ENCODE results near the gene CRIP2. TPM values are rescaled to one million over a fixed set of nuclear protein-coding genes. Genes with fewer than 3 reads are reported as not detected.

Gene CRIP2
- total RNA-seq, 1 donor from 2014 or later = 13.2 TPM

DNA sequence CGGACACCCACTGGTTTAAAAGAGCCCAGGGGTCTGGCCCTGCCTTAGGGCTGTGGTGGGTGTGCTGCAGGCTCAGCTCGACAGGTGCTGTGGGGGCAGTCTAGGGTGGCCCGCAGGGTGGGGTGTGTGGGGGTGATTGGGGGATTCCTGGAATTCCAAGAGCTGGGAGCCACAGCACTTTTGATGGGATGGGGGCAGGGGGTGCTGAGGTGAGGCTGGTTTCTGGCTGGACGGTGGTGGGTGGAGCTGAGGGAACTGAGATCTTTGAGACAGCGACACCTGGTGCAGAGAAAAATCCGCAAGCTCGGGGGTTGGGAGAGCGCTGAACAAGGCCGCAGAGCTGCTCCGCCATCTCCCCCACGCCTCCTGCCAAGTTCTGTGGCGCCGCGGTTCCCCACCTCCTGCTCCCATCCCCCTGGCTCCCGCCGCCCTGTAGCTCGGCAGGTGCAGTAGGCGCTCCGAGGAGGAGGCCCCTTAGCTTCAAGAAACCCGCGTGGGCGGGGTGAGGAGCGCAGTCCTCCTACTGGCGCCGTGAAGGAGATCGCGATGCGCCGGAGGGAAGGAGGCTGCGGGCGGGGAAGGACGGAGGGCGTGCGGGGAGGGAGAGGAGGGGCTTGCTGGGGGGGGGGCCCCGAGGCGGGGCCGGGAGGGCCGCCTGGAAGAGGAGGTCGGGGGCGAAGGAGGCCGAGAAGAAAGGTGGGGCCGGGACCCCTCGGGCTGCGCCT, 15.1 kb downstream of the CRIP2 start:
- FAIRE-seq = no peak

DNA sequence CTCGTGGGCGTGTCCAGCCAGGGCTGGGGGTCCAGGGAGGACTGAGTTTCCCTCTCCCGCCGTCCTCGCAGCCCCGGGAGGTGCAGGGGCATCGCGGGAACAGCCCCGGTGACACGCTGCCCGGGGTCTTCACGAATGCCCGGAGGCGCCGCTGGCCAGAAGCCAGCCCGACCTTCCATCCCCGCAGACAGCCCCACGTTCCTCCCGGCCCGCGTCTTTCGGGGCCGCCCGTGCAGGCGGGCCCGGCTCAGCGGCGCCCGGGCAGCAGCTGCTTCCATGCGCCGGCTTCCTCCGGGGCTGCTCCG, 15.6 kb downstream of the CRIP2 start:
- DNase-seq (ENCODE audit: low read depth) (no peak), FAIRE-seq (no peak)
- Histone ChIP-seq H3K27me3 (ENCODE audit: control insufficient read depth, insufficient read depth, low read length) (no peaks in the 10 kb centered on the region), H3K36me3 (ENCODE audit: control insufficient read depth, insufficient read depth, low read length) (peaks cover 2% of the 10 kb centered on the region), H3K4me3 (ENCODE audit: low read depth, low read length) (peak overlapping the region; percentile 67)
- TF ChIP-seq, protein P1, sequence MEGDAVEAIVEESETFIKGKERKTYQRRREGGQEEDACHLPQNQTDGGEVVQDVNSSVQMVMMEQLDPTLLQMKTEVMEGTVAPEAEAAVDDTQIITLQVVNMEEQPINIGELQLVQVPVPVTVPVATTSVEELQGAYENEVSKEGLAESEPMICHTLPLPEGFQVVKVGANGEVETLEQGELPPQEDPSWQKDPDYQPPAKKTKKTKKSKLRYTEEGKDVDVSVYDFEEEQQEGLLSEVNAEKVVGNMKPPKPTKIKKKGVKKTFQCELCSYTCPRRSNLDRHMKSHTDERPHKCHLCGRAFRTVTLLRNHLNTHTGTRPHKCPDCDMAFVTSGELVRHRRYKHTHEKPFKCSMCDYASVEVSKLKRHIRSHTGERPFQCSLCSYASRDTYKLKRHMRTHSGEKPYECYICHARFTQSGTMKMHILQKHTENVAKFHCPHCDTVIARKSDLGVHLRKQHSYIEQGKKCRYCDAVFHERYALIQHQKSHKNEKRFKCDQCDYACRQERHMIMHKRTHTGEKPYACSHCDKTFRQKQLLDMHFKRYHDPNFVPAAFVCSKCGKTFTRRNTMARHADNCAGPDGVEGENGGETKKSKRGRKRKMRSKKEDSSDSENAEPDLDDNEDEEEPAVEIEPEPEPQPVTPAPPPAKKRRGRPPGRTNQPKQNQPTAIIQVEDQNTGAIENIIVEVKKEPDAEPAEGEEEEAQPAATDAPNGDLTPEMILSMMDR (IDR thresholded peaks at IDR 0.05; ENCODE audit: insufficient read depth, low read length, severe bottlenecking) = no peak

More for the DNA sequence above, 15.1 kb downstream of the CRIP2 start:
- DNase-seq (ENCODE audit: low read depth) = peak; percentile 84
- Histone ChIP-seq H3K36me3 (ENCODE audit: control insufficient read depth, insufficient read depth, low read length) (peaks cover 2% of the 10 kb centered on the region), H3K27me3 (ENCODE audit: control insufficient read depth, insufficient read depth, low read length) (no peaks in the 10 kb centered on the region), H3K4me3 (ENCODE audit: low read depth, low read length) (peak overlapping the region; percentile 67)
- TF ChIP-seq, protein P1 (IDR thresholded peaks at IDR 0.05; ENCODE audit: insufficient read depth, low read length, severe bottlenecking) = peak; percentile 94

DNA sequence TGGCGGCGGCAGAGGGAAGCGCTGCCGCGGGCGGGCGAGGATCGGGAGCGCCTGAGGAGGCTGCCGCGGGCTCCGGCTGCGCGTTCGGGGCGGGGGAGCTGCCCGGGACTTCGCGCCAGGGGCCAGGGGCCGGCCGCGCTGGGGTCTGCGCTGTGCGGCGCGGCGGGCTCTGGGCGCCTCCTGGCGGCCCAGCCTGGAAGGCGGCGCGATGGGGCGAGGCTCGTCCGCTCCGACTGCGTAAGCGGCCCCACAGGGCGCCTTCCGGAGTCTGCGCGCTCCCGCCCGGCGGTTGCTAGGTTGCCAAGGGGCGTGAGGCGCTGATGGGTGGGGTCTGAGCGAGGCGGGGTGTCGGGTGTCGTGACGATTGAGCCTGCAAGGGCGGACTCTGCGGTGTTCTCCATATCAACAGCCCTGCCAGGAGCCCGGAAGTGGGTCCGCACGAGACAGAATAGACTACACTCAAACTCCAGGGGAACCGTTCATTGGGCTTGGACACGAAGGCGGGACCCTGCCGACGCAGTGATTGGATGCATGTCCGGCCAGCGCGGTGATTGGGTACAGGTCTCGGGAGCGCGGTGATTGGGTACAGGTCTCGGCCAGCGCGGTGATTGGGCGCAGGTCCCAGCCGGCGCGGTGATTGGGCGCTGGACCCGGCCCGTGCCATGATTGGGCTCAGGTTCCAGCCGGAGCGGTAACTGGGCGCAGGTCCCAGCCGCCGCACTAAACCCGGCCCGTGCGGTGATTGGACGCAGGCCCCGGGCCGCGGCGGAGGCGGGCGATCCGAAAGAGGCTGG, 16.1 kb downstream of the CRIP2 start, which contains the start of gene TEDC1:
Gene TEDC1, plus strand, starts transcription at position 675 of the 794 bp plus-strand sequence. CDS start 130 bp downstream, outside the sequence.
- DNase-seq (ENCODE audit: low read depth) (peak; percentile 99), FAIRE-seq (peak; percentile 97)
- H3K4me3 ChIP-seq (ENCODE audit: low read depth, low read length) = peak within 1 kb of the TSS; percentile 67
- TF ChIP-seq, protein P1 (IDR thresholded peaks at IDR 0.05; ENCODE audit: insufficient read depth, low read length, severe bottlenecking) = peak; percentile 80
- no peaks in the 10 kb centered on the region for H3K27me3 ChIP-seq (ENCODE audit: control insufficient read depth, insufficient read depth, low read length)
- peaks cover 2% of the 10 kb centered on the region for H3K36me3 ChIP-seq (ENCODE audit: control insufficient read depth, insufficient read depth, low read length)

DNA sequence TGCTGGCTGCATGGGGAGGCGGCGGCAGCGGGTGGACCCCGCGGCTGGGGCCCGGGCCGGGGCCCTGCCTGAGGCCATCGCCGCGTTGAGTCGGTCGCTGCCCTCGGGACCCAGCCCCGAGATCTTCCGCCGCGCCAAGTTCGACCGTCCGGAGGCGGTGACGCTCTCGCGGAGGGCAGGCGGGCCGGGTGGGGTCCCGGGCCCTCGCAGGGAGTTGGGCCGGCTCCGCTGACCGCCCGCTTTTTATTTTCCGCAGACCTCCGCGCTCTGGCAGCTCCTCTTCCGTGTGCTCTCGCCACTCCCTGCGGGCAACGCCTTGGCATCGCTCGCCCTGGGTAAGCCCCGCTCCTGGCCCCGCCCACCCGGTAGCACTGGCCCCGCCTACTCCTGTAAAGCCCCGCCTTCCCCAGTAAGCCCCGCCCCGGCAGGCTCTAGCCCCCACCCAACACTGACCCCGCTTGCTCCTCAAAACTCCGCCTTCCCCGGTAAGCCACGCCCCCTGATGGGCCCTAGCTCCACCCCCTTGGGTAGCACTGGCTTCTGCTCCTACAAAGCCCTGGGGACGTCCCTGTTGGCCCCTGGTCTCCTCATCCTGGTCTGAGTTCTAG, 16.8 kb downstream of the CRIP2 start:
- FAIRE-seq = no peak
- peak; percentile 48 for DNase-seq (ENCODE audit: low read depth)
- Histone ChIP-seq H3K27me3 (ENCODE audit: control insufficient read depth, insufficient read depth, low read length) (no peaks in the 10 kb centered on the region), H3K4me3 (ENCODE audit: low read depth, low read length) (peak overlapping the region; percentile 55), H3K36me3 (ENCODE audit: control insufficient read depth, insufficient read depth, low read length) (peaks cover 2% of the 10 kb centered on the region)
- TF ChIP-seq, protein P1 (IDR thresholded peaks at IDR 0.05; ENCODE audit: insufficient read depth, low read length, severe bottlenecking) = no peak

DNA sequence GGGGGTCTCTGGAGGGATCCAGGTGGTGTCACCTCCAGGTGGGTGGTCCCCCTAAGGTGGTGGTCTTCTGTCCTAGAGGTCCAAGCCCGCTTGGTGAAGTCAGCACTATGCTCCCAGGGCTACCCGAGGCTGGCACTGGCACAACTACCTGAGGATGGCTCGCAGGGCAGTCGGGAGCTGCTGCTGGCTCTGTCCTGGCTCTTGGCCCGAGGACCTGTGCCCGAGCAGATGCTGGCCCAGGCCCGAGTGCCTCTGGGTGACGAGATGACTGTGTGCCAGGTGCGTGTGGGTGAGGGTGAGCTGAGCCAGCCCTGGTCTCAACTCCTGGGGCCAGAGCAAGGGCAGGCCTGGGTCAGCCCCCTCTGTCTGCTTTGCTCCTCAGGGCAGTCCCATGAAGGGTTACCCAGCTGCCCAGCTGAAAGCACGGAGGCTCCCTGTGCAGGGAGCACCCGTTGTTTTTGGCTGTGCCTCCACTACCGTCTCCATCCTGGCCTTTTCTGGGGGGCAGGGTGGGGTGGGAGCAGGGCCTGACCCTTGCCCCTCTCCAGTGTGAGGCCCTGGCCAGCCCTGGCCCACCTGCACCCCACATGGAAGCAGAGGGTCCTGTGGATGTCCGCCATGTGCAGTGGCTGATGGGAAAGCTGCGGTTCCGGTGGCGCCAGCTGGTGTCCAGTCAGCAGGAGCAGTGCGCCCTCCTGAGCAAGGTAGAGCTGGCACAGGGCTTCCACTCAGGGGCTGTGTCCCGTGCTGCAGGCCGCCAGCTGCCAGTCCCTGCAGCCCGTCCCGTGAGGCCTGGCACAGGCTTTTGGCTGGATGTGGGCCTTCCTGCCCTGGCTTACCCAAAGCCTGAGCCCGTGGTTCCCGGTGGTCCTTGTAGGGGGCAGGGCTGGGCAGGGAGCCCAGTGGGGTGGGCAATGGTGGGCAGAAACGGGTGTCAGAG, 17.7 kb downstream of the CRIP2 start:
- Histone ChIP-seq H3K27me3 (ENCODE audit: control insufficient read depth, insufficient read depth, low read length) (no peaks in the 10 kb centered on the region), H3K36me3 (ENCODE audit: control insufficient read depth, insufficient read depth, low read length) (peaks cover 2% of the 10 kb centered on the region), H3K4me3 (ENCODE audit: low read depth, low read length) (no peak overlapping the region)
- no peak for DNase-seq (ENCODE audit: low read depth)
- FAIRE-seq = no peak
- TF ChIP-seq, protein P1 (IDR thresholded peaks at IDR 0.05; ENCODE audit: insufficient read depth, low read length, severe bottlenecking) = no peak

Measured in bronchial epithelial cell (primary cell).